Nephron progenitor cell (in vitro differentiated cells): ENCODE data around the gene COQ5.

Experiments
- DNase-seq: peaks from one replicate; pipeline ENCODE4 v3.0.0; 2021
- H3K27ac Mint-ChIP-seq: 2 replicates; pipeline ENCODE4 v1.8.0; 2021; ENCODE audit warnings: mild to moderate bottlenecking, moderate library complexity, mixed read lengths
- H3K27me3 Mint-ChIP-seq: 2 replicates; pipeline ENCODE4 v1.8.0; 2021; ENCODE audit warnings: mild to moderate bottlenecking, low read depth, mixed read lengths; ENCODE audit not compliant: poor library complexity
- H3K36me3 Mint-ChIP-seq: 2 replicates; pipeline ENCODE4 v1.8.0; 2021; ENCODE audit warnings: low read depth, mixed read lengths
- H3K4me1 Mint-ChIP-seq: 2 replicates; pipeline ENCODE4 v1.8.0; 2021; ENCODE audit warnings: mixed read lengths
- H3K4me3 Mint-ChIP-seq: 2 replicates; pipeline ENCODE4 v1.8.0; 2021; ENCODE audit warnings: mild to moderate bottlenecking, moderate library complexity, mixed read lengths
- H3K9me3 Mint-ChIP-seq: 2 replicates; pipeline ENCODE4 v1.8.0; 2021; ENCODE audit warnings: mild to moderate bottlenecking, moderate library complexity, mixed read lengths
- CTCF ChIP-seq: fragments of 200-600 bp; sonication (generic); IDR thresholded peaks from 2 replicates; pipeline ENCODE4 v1.5.0; 2021; ENCODE audit warnings: antibody characterized with exemption

Gene COQ5

DNA sequence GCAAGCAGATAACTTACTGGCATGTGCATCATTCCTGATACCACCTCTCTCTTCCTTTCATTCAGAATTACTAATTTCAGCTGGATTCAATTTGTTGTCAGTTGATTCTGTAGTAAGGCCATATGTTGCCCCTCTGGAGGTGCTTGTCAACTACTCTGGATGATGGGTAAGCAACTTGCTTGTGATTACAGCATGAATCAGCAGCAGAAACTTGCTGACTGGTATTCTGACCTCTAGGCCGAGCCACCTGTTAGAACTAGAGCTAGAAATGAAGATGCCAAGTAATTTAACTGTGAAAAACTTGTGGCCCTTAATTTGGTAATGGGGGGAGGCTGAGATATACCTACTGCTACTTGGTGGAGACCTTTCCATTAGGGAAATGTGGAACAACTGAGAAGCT, 10.3 kb upstream of the COQ5 start:
- TF ChIP-seq CTCF: no peak
- H3K36me3 Mint-ChIP-seq: peaks cover 72% of the 10 kb centered on the region
- DNase-seq: no peak
- H3K27me3 Mint-ChIP-seq: no peaks in the 10 kb centered on the region
- H3K4me3 Mint-ChIP-seq: no peak overlapping the region
- H3K27ac Mint-ChIP-seq: no peak overlapping the region
- H3K4me1 Mint-ChIP-seq: peaks cover 41% of the 10 kb centered on the region
- H3K9me3 Mint-ChIP-seq: no peaks in the 10 kb centered on the region

- peaks cover 41% of the 10 kb centered on the region for H3K4me1 Mint-ChIP-seq
- no peaks in the 10 kb centered on the region for H3K27me3 Mint-ChIP-seq
- no peak for DNase-seq
- H3K27ac Mint-ChIP-seq: peak overlapping the region; percentile 71
- TF ChIP-seq CTCF: no peak
- no peak overlapping the region for H3K4me3 Mint-ChIP-seq
- peaks cover 64% of the 10 kb centered on the region for H3K36me3 Mint-ChIP-seq
- H3K9me3 Mint-ChIP-seq: no peaks in the 10 kb centered on the region
These were observed 9.6 kb upstream of the COQ5 start for GRCh38 chr12:120538281-120539156.

DNA sequence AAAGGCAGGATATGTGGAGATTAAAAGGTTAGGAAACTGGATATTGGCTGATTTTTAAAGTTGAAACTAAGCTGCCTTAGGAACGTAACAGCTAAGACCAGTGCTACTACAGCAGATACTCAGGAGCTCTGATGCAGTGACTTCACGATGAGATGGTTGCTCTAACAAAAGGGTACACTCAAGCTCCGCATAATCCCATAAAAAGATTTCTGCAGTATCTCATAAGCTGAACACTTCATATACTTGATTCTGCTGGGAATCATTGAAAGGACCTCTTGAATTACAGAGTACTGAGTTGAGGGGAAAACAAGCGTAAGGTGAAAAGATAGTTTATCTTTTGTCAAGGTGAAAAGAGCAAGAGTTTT, 8.9 kb upstream of the COQ5 start:
- H3K27ac Mint-ChIP-seq: peak overlapping the region; percentile 39
- H3K4me1 Mint-ChIP-seq: peaks cover 41% of the 10 kb centered on the region

DNA sequence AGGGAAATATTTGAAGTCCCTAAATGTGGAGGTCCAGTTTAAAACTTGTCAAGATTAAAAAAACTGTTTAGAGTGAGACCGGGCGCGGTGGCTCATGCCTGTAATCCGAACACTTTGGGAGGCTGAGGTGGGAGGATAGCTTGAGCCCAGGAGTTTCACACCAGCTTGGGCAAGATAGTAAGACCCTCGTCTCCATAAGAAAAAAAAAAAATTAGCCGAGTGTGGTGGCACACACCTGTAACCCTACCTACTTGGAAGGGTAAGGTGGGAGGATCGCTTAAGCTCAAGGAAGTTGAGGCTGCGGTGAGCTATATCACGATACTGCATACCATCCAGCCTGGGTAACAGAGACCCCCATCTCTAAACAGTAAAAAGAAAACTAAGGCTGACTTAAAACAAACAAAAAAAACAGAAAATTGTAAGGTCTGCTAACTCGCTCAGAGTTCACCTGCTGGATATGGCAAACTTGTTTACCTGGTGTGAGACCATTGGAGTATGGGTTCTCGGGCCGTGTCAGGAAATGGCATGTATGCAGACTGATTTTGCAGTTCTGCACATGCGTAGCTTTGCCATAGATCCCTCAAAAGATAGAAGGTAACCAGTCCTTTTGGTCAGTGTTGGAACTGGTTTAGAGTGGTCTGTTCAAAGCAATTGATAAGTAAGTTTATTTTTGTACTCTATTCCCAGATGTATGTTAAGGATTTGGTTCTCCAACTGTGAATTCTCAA, 7.3 kb upstream of the COQ5 start:
- Mint-ChIP-seq H3K4me1 (peaks cover 41% of the 10 kb centered on the region), H3K4me3 (peak overlapping the region; percentile 94), H3K27me3 (no peaks in the 10 kb centered on the region), H3K9me3 (no peaks in the 10 kb centered on the region), H3K27ac (no peak overlapping the region), H3K36me3 (peaks cover 45% of the 10 kb centered on the region)
- TF ChIP-seq CTCF: no peak
- no peak for DNase-seq

More for the DNA sequence above, 8.9 kb upstream of the COQ5 start:
- no peak for DNase-seq
- Mint-ChIP-seq H3K9me3 (no peaks in the 10 kb centered on the region), H3K27me3 (no peaks in the 10 kb centered on the region), H3K36me3 (peaks cover 58% of the 10 kb centered on the region), H3K4me3 (peak overlapping the region; percentile 13)
- TF ChIP-seq CTCF: no peak

GRCh38 chr12:120534703-120535655, 6.0 kb upstream of the COQ5 start:
- TF ChIP-seq CTCF: no peak
- DNase-seq: peak; percentile 66
- Mint-ChIP-seq H3K4me1 (peaks cover 44% of the 10 kb centered on the region), H3K36me3 (peaks cover 34% of the 10 kb centered on the region), H3K9me3 (no peaks in the 10 kb centered on the region), H3K27ac (peak overlapping the region; percentile 96), H3K4me3 (peak overlapping the region; percentile 94), H3K27me3 (peaks cover 3% of the 10 kb centered on the region)
